A673 (cell line): ENCODE measurements around the gene AHDC1. TPM values are rescaled to one million over a fixed set of nuclear protein-coding genes. Genes with fewer than 3 reads are reported as not detected.

Source experiments
- BruUV-seq: library from RNA; stranded (reverse); fragments of 400-500 nt; replicated peaks from 2 replicates; lab custom pipeline; 2021; lab: Mats Ljungman, UMichigan
- CTCF ChIA-PET: fragments of 300-600 bp; sonication (Branson Sonifier 250); formaldehyde crosslinking; loops from one replicate; lab custom pipeline; 2022; ENCODE audit warnings: antibody characterized with exemption; lab: Charles Lee
- POLR2A ChIA-PET: fragments of 300-600 bp; sonication (Branson Sonifier 250); formaldehyde crosslinking; loops from one replicate; lab custom pipeline; 2022; ENCODE audit warnings: antibody characterized with exemption; ENCODE audit not compliant: low non-redundant PET; lab: Charles Lee
- DNase-seq: peaks from one replicate; pipeline ENCODE4 v3.0.0-alpha.2; 2015; ENCODE audit warnings: low spot score
- H3K27ac ChIP-seq: fragments of 200-600 bp; sonication (generic); 2 replicates; pipeline ENCODE4 v1.5.1; 2016; ENCODE audit warnings: mixed run types, low read depth, mild to moderate bottlenecking, mixed read lengths, antibody characterized with exemption, low read length; ENCODE audit not compliant: poor library complexity, severe bottlenecking
- H3K27me3 ChIP-seq: fragments of 200-600 bp; sonication (generic); replicated peaks from 2 replicates; pipeline ENCODE4 v1.6.1; 2017; ENCODE audit warnings: mixed run types, low read depth, mild to moderate bottlenecking, mixed read lengths, antibody characterized with exemption, low read length; ENCODE audit not compliant: insufficient read depth, poor library complexity
- H3K36me3 ChIP-seq: fragments of 200-600 bp; sonication (generic); 2 replicates; pipeline ENCODE4 v1.6.1; 2016; ENCODE audit warnings: mixed run types, mild to moderate bottlenecking, mixed read lengths, antibody characterized with exemption, low read length; ENCODE audit not compliant: insufficient read depth, poor library complexity, severe bottlenecking
- H3K4me1 ChIP-seq: fragments of 200-600 bp; sonication (generic); 2 replicates; pipeline ENCODE4 v1.6.1; 2017; ENCODE audit warnings: mixed run types, mild to moderate bottlenecking, mixed read lengths, antibody characterized with exemption, low read length; ENCODE audit not compliant: insufficient read depth, poor library complexity, severe bottlenecking
- H3K4me3 ChIP-seq: fragments of 200-600 bp; sonication (generic); 2 replicates; pipeline ENCODE4 v1.5.1; 2016; ENCODE audit warnings: low read depth, mixed run types, mild to moderate bottlenecking, mixed read lengths, low read length; ENCODE audit not compliant: poor library complexity, severe bottlenecking
- H3K9me3 ChIP-seq: fragments of 200-600 bp; sonication (generic); 2 replicates; pipeline ENCODE4 v1.6.1; 2016; ENCODE audit warnings: mixed run types, low read depth, mild to moderate bottlenecking, mixed read lengths, antibody characterized with exemption, low read length; ENCODE audit not compliant: poor library complexity, severe bottlenecking
- EZH2 ChIP-seq: fragments of 200-600 bp; sonication (generic); IDR thresholded peaks from 2 replicates; pipeline ENCODE4 v1.6.1; 2017; ENCODE audit warnings: borderline replicate concordance, low read depth, mild to moderate bottlenecking, mixed read lengths, antibody characterized with exemption, low read length; ENCODE audit not compliant: poor library complexity, severe bottlenecking
- intact Hi-C: fragments of 100-400 bp; cut with micrococcal nuclease; formaldehyde crosslinking; loops from one replicate; pipeline ENCODE4 v1.10.0; 2022; ENCODE audit not compliant: unreplicated experiment
- total RNA-seq: library from RNA; stranded (reverse); gene quantifications from 2 replicates; pipeline ENCODE4 v1.2.3, GENCODE V29; 2021
- TF ChIP-seq, protein P1 (sequence below): fragments of 300-800, 200-600 bp; sonication (generic); conservative IDR thresholded peaks from 2 replicates; pipeline ENCODE4 v1.5.1; 2017; ENCODE audit warnings: low read depth, mild to moderate bottlenecking, antibody characterized with exemption, low read length, moderate library complexity, mixed read lengths

The AHDC1 gene
- total RNA-seq, 1 experiment from 2014 or later = 33.2 TPM

GRCh38 chr1:27548136-27548853 lies 55.6 kb downstream of the AHDC1 start:
- no TSS peak for BruUV-seq
- CTCF ChIA-PET = no interaction called here

DNA sequence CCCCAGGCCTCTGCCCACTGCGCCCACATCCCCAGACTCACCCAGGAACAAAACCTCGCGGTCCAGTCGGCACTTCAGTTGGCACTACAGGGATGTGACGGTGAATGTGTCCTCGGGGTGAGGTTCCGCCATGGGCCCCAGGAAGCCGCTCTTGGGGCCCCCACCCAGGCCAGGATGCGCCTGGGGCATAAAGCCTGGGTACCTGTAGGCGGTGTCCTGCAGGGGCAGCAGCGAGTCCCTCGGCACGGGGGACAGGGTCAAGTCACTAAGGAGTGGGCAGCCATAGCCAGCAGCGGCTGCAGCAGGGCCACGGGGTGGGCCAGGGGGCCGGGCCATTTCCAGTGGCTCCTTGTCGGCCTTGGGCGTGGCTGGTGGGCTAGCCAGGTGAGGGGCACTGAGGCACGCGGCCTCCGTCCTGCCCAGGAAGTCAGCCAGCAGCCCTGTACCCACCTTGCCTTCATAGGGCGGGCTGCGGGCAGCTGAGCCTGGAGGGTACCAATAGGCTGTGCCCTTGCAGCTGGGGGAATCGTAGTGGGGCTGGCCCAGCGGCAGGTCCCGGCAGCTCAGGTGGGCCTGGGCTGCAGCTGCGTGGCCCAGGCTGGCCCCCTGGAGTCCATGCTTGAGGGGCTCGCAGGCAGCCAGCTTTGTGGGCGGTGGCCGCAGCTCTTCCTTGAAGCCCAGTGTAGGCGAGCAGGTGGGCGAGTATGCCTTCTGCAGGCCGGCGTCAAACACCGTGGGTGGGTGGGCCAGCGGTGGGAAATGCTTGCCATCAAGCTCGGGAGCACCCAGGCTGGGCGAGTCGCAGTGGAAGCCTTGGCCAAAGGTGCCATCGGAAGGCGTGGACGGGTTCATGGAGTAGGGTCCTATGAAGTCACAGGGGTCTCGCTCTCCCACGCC lies 56.5 kb downstream of the AHDC1 start:
- TF ChIP-seq, protein P1, sequence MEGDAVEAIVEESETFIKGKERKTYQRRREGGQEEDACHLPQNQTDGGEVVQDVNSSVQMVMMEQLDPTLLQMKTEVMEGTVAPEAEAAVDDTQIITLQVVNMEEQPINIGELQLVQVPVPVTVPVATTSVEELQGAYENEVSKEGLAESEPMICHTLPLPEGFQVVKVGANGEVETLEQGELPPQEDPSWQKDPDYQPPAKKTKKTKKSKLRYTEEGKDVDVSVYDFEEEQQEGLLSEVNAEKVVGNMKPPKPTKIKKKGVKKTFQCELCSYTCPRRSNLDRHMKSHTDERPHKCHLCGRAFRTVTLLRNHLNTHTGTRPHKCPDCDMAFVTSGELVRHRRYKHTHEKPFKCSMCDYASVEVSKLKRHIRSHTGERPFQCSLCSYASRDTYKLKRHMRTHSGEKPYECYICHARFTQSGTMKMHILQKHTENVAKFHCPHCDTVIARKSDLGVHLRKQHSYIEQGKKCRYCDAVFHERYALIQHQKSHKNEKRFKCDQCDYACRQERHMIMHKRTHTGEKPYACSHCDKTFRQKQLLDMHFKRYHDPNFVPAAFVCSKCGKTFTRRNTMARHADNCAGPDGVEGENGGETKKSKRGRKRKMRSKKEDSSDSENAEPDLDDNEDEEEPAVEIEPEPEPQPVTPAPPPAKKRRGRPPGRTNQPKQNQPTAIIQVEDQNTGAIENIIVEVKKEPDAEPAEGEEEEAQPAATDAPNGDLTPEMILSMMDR = no peak
- no peak for TF ChIP-seq EZH2
- Histone ChIP-seq H3K27ac (no peak overlapping the region), H3K27me3 (no peaks in the 10 kb centered on the region), H3K4me1 (no peaks in the 10 kb centered on the region), H3K4me3 (no peak overlapping the region), H3K36me3 (peaks cover 26% of the 10 kb centered on the region), H3K9me3 (no peaks in the 10 kb centered on the region)
- ChIA-PET CTCF (no interaction called here), POLR2A (interaction anchor here (0.7 kb wide), 1 partner anchor 49 kb away, joined by 13 read pairs; no protein-coding TSS in a partner anchor)
- intact Hi-C loops = no loop called here
- DNase-seq = no peak
- BruUV-seq = no TSS peak

More at GRCh38 chr1:27548136-27548853, 55.6 kb downstream of the AHDC1 start:
- intact Hi-C loops = no loop called here
- no peak overlapping the region for H3K27ac ChIP-seq
- POLR2A ChIA-PET = no interaction called here
- H3K9me3 ChIP-seq = no peaks in the 10 kb centered on the region
- no peaks in the 10 kb centered on the region for H3K27me3 ChIP-seq
- no peak overlapping the region for H3K4me3 ChIP-seq
- no peaks in the 10 kb centered on the region for H3K4me1 ChIP-seq
- DNase-seq = no peak
- H3K36me3 ChIP-seq = peaks cover 30% of the 10 kb centered on the region
- TF ChIP-seq, protein P1 = no peak
- TF ChIP-seq EZH2 = no peak

- intact Hi-C loops = no loop called here
- BruUV-seq = no TSS peak
- ChIA-PET POLR2A (no interaction called here), CTCF (no interaction called here)
- Histone ChIP-seq H3K27me3 (no peaks in the 10 kb centered on the region), H3K36me3 (peaks cover 19% of the 10 kb centered on the region), H3K4me1 (no peaks in the 10 kb centered on the region), H3K4me3 (no peak overlapping the region), H3K9me3 (no peaks in the 10 kb centered on the region), H3K27ac (no peak overlapping the region)
- no peak for DNase-seq
- TF ChIP-seq, protein P1 = no peak
- TF ChIP-seq EZH2 = no peak
Observed at GRCh38 chr1:27545876-27546275, 58.1 kb downstream of the AHDC1 start.
